ENCODE results near the gene PITPNC1.
"Not testable (repeated sequence)": the region's sequence is repeated elsewhere in the genome, so short reads cannot be mapped to it uniquely, and the experiment has no call there.

PITPNC1 gene

GRCh38 chr17:67401106-67401505 is 24.0 kb downstream of the PITPNC1 start:
- no peak for TF ChIP-seq CTCF (IDR thresholded peaks at IDR 0.05; ENCODE audit: insufficient read depth, low read depth, low read length, missing control alignments)
- DNase-seq (ENCODE audit: low read depth), result no peak
- H3K4me3 ChIP-seq (ENCODE audit: low read depth, low read length), result no peak overlapping the region

GRCh38 chr17:67401598-67402504 is 24.8 kb downstream of the PITPNC1 start:
- TF ChIP-seq CTCF (IDR thresholded peaks at IDR 0.05; ENCODE audit: insufficient read depth, low read depth, low read length, missing control alignments), result no peak
- no peak for DNase-seq (ENCODE audit: low read depth)
- no peak overlapping the region for H3K4me3 ChIP-seq (ENCODE audit: low read depth, low read length)

GRCh38 chr17:67403065-67403464 is 26.0 kb downstream of the PITPNC1 start:
- DNase-seq (ENCODE audit: low read depth), result no peak
- no peak for TF ChIP-seq CTCF (IDR thresholded peaks at IDR 0.05; ENCODE audit: insufficient read depth, low read depth, low read length, missing control alignments)
- H3K4me3 ChIP-seq (ENCODE audit: low read depth, low read length), result no peak overlapping the region

GRCh38 chr17:67403483-67403882 is 26.4 kb downstream of the PITPNC1 start:
- no peak for TF ChIP-seq CTCF (IDR thresholded peaks at IDR 0.05; ENCODE audit: insufficient read depth, low read depth, low read length, missing control alignments)
- no peak overlapping the region for H3K4me3 ChIP-seq (ENCODE audit: low read depth, low read length)
- no peak for DNase-seq (ENCODE audit: low read depth)

GRCh38 chr17:67408455-67408830 is 31.4 kb downstream of the PITPNC1 start:
- H3K4me3 ChIP-seq (ENCODE audit: low read depth, low read length); DNase-seq (ENCODE audit: low read depth): not testable (repeated sequence)

- no peak for DNase-seq (ENCODE audit: low read depth)
- TF ChIP-seq CTCF (IDR thresholded peaks at IDR 0.05; ENCODE audit: insufficient read depth, low read depth, low read length, missing control alignments), result no peak
- H3K4me3 ChIP-seq (ENCODE audit: low read depth, low read length), result no peak overlapping the region
Measured at GRCh38 chr17:67411397-67411796, 34.3 kb downstream of the PITPNC1 start.

- H3K4me3 ChIP-seq (ENCODE audit: low read depth, low read length), result no peak overlapping the region
- no peak for TF ChIP-seq CTCF (IDR thresholded peaks at IDR 0.05; ENCODE audit: insufficient read depth, low read depth, low read length, missing control alignments)
- no peak for DNase-seq (ENCODE audit: low read depth)
Measured at GRCh38 chr17:67412032-67412431, 35.0 kb downstream of the PITPNC1 start.
